Gastrocnemius medialis (tissue), 4 donors: ENCODE measurements around the gene CSF1.

Experiments
- CTCF ChIP-seq, 5 experiments: fragments of 450-650 bp in 3 of 5; fragments of 200-600 bp in 2 of 5; sonication (generic) in 2 of 5; IDR thresholded peaks in 4 of 5; conservative IDR thresholded peaks in 1 of 5; 1 replicate in 4 of 5; 2 replicates in 1 of 5; pipeline ENCODE4 v1.5.1; 2016 to 2019; ENCODE audit warnings: antibody characterized with exemption in 5 of 5, mild to moderate bottlenecking in 3 of 5, moderate library complexity in 3 of 5
- POLR2A ChIP-seq, 2 donors: fragments of 450-650 bp; IDR thresholded peaks; one replicate each; pipeline ENCODE4 v1.6.1; 2017; ENCODE audit warnings: antibody characterized with exemption in 2 of 2, mild to moderate bottlenecking in 2 of 2, moderate library complexity in 2 of 2

GRCh38 chr1:109890115-109890953 is 20.3 kb upstream of the CSF1 start:
- no peak for TF ChIP-seq CTCF (IDR thresholded peaks at IDR 0.05 in 4 of 5, conservative IDR thresholded peaks at IDR 0.05 in 1 of 5)
- no peak for TF ChIP-seq POLR2A (IDR thresholded peaks at IDR 0.05)
